Adipose tissue (tissue), 3 donors: Measurements from ENCODE around the gene GSG1. TPM values are rescaled to one million over a fixed set of nuclear protein-coding genes. Genes with fewer than 3 reads are reported as not detected.
"Not testable (repeated sequence)": the region's sequence is repeated elsewhere in the genome, so short reads cannot be mapped to it uniquely, and the experiment has no call there.

Experiments used
- H3K27ac ChIP-seq: one replicate; pipeline ENCODE4 v1.5.1; 2013; ENCODE audit warnings: low read depth, low read length
- WGBS, 3 donors: extraction: QIAGEN DNeasy Blood & Tissue Kit; methylation state at CpG; one replicate each; pipeline ENCODE4 v1.1.7; 2013; 5-methylcytosine and 5-hydroxymethylcytosine counted together
- polyA plus RNA-seq, 3 donors: library from polyadenylated mRNA; stranded (reverse); fragments of 200-250 nt; gene quantifications; one replicate each; pipeline ENCODE4 v1.2.3, GENCODE V29; 2013
- donor health status: healthy with polysubstance abuse.
- donor health status: Bipolar disorder and iron deficiency.
- donor health status: healthy.

GSG1 gene
- polyA plus RNA-seq, 3 donors = 4.0 TPM; not detected in 2

GRCh38 chr12:13041224-13041623 lies 62.2 kb downstream of the GSG1 start:
- H3K27ac ChIP-seq = no peak overlapping the region
- 93 to 99% (median 94%) methylated on average over 2 of the region's 2 CpGs for WGBS, 3 donors

- whole genome bisulfite sequencing, 3 donors = 58 to 63% (median 61%) methylated on average over 5 of the region's 5 CpGs
- no peak overlapping the region for H3K27ac ChIP-seq
These were observed 64.0 kb downstream of the GSG1 start for GRCh38 chr12:13039328-13039956.

GRCh38 chr12:13038491-13039161 lies 64.8 kb downstream of the GSG1 start:
- 88 to 92% (median 88%) methylated on average over 4 of the region's 4 CpGs for WGBS, 3 donors
- H3K27ac ChIP-seq = no peak overlapping the region

- WGBS, 3 donors = 91 to 95% (median 95%) methylated on average over 3 of the region's 3 CpGs
- H3K27ac ChIP-seq = no peak overlapping the region
These were observed 66.6 kb downstream of the GSG1 start for GRCh38 chr12:13036881-13037280.

- WGBS, 3 donors = 86 to 96% (median 93%) methylated on average over 5 of the region's 5 CpGs
- not testable (repeated sequence) for H3K27ac ChIP-seq
These were observed 68.1 kb downstream of the GSG1 start for GRCh38 chr12:13035335-13035734.

Other genes starting within 250 kb of the GSG1 start
- 10 to 100 TPM in 2 of 3 donors, 1 to 10 TPM in 1; 1.4 to 49.4 (median 12.1) TPM for gene GPRC5A, start 212.1 kb downstream of the GSG1 start, polyA plus RNA-seq
- gene GPRC5D, start 151.5 kb downstream of the GSG1 start, polyA plus RNA-seq = under 1 TPM in 2 of 3 donors, not detected in 1; 0.13 to 0.15 TPM
- 100 to 1,000 TPM in 1 of 3 donors, 10 to 100 TPM in 2; 58.7 to 104 (median 58.9) TPM for gene HEBP1, start 103.4 kb downstream of the GSG1 start, polyA plus RNA-seq
- 1 to 10 TPM; 1.8 to 4.0 (median 2.3) TPM for gene FAM234B, start 59.3 kb downstream of the GSG1 start, polyA plus RNA-seq
- gene EMP1, start 93.1 kb upstream of the GSG1 start, polyA plus RNA-seq = 100 to 1,000 TPM in 1 of 3 donors, 10 to 100 TPM in 2; 29.2 to 782 (median 83.5) TPM